Measurements from ENCODE around the gene SMCR8. TPM values are rescaled to one million over a fixed set of nuclear protein-coding genes. Genes with fewer than 3 reads are reported as not detected.
A peak's percentile ranks its signal among the peaks of the same experiment; 100 is the strongest.

Gene SMCR8
- total RNA-seq, 1 experiment from 2014 or later = 22.4 TPM

GRCh38 chr17:18327556-18327955 lies 12.5 kb downstream of the SMCR8 start:
- Histone ChIP-seq H3K27me3 (ENCODE audit: insufficient read depth, low read length) (no peaks in the 10 kb centered on the region), H3K9ac (ENCODE audit: extremely low read depth, insufficient read length, low read length) (no peak overlapping the region), H3K79me2 (ENCODE audit: insufficient read depth, low read length) (no peaks in the 10 kb centered on the region), H3K23ac (ENCODE audit: insufficient read length, low read depth, low read length) (no peak overlapping the region), H2BK5ac (ENCODE audit: insufficient read length, low read length) (no peak overlapping the region), H2BK15ac (ENCODE audit: low read depth, low read length) (no peak overlapping the region), H2AFZ (ENCODE audit: low read length) (no peak overlapping the region), H3T11ph (ENCODE audit: low read length) (no peak overlapping the region), H3K27ac (ENCODE audit: insufficient read length, low read depth, low read length) (no peak overlapping the region), H3K18ac (ENCODE audit: insufficient read length, low read depth, low read length) (no peak overlapping the region), H4K91ac (ENCODE audit: insufficient read length, low read depth, low read length) (no peak overlapping the region), H4K20me1 (ENCODE audit: control insufficient read depth, insufficient read depth, insufficient read length) (no peaks in the 10 kb centered on the region), H4K5ac (ENCODE audit: insufficient read length, low read depth, low read length) (no peak overlapping the region), H3K4me1 (ENCODE audit: insufficient read depth, low read length) (no peaks in the 10 kb centered on the region), H2AK5ac (ENCODE audit: insufficient read length, low read length) (no peak overlapping the region), H4K8ac (replicated peaks; ENCODE audit: insufficient read length, low read depth, low read length) (no peak overlapping the region), H3K79me1 (ENCODE audit: insufficient read depth, low read depth, low read length, poor library complexity, severe bottlenecking) (no peaks in the 10 kb centered on the region), H3K14ac (ENCODE audit: insufficient read depth, low read length) (no peak overlapping the region), H2BK12ac (ENCODE audit: insufficient read length, low read depth, low read length) (no peak overlapping the region), H3K4me2 (ENCODE audit: insufficient read depth, insufficient read length, low read length) (no peak overlapping the region), H3K9me3 (ENCODE audit: control insufficient read depth, low read depth, low read length) (no peaks in the 10 kb centered on the region), H3K23me2 (ENCODE audit: insufficient read length, low read depth, low read length, poor library complexity, severe bottlenecking) (no peaks in the 10 kb centered on the region), H3K4ac (ENCODE audit: low read depth, low read length) (no peak overlapping the region), H2BK120ac (ENCODE audit: low read depth, low read length, poor library complexity, severe bottlenecking) (no peak overlapping the region), H2BK20ac (ENCODE audit: low read depth, low read length, poor library complexity, severe bottlenecking) (no peak overlapping the region), H3K56ac (ENCODE audit: insufficient read length, low read depth, low read length) (no peak overlapping the region)
- H3K4me3 Mint-ChIP-seq = no peak overlapping the region
- no CpG with 5 or more reads among the region's 10 CpGs for WGBS (ENCODE audit: extremely low coverage, insufficient read length, low lambda C conversion rate)
- peaks cover 0 to 2% of the 10 kb centered on the region in 2 experiments; a peak in 2 of 5 replicates for H3K9me3 Mint-ChIP-seq
- DNase-seq = no peak
- 0 out of 7 replicates have a peak overlapping the region, but pooled peaks of 1 of the 3 experiments have one; percentile 66 for H3K27ac Mint-ChIP-seq
- no peaks in the 10 kb centered on the region for H3K4me1 Mint-ChIP-seq
- H3K36me3 Mint-ChIP-seq (ENCODE audit: insufficient read depth in 1 of 3, low read depth in 3 of 3) = peaks cover 35 to 83% (median 57%) of the 10 kb centered on the region in 3 experiments
- peaks cover 1% of the 10 kb centered on the region; the same call in 1 of the 2 replicates for H3K27me3 Mint-ChIP-seq (ENCODE audit: low read depth)
- no peak for TF ChIP-seq CTCF (conservative IDR thresholded peaks at IDR 0.05)
